HG03378 (cell line): Measurements from ENCODE around the gene PACS1.
"Not testable (repeated sequence)": the region's sequence is repeated elsewhere in the genome, so short reads cannot be mapped to it uniquely, and the experiment has no call there.

Experiments
- ATAC-seq: cut with Tn5 transposase; IDR thresholded peaks from one replicate; pipeline ENCODE4 v1.9.1; 2021; ENCODE audit warnings: mild to moderate bottlenecking, moderate library complexity; ENCODE audit not compliant: unreplicated experiment

The PACS1 gene

DNA sequence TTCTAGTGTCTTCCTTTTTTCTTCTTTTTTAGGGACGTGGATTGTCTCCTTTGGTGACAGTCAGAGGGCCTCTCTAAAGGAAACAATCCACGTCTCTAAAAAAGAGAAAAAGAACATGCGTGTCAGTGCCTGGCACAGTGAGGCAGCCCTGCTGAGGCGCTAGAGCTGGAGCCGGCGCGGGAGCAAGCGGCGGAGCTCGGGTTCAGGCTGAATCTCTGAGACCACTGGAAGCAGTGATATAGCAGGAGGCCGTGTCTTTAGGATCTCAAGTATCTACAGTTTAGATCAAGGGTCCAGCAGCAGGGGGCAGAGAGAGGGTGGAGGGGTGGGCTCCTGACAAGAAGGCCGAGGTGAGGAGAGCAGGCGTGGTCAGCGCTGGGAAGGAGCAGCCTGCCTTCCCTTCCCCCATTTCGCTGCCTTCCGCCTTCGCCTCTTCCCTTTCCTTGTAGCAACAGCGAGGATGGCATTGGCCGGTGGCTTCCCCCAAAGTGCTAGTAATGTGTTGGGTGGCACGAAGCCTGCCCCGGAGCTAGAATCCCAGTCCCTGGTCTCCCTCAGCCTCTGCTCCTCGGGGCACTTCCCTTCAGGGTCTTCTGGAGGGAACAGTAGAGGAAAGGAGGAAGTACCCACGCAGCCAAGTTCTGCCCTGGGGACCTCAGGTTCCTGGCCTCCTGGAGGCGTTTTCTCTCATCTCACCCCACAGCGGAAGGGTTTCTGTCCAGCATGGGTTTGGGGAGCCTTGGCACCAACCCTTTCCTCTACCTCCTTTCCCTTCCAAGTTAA, 170.1 kb downstream of the PACS1 start:
- ATAC-seq: no peak

- ATAC-seq: no peak
These were observed 170.7 kb downstream of the PACS1 start for GRCh38 chr11:66240781-66241136.

GRCh38 chr11:66242095-66242765, 172.2 kb downstream of the PACS1 start:
- no peak for ATAC-seq

GRCh38 chr11:66243782-66244535, 173.9 kb downstream of the PACS1 start:
- no peak for ATAC-seq

- ATAC-seq: no peak
These were observed 177.2 kb downstream of the PACS1 start for GRCh38 chr11:66247295-66247694.

- no peak for ATAC-seq
These were observed 177.7 kb downstream of the PACS1 start for GRCh38 chr11:66247801-66248200.

DNA sequence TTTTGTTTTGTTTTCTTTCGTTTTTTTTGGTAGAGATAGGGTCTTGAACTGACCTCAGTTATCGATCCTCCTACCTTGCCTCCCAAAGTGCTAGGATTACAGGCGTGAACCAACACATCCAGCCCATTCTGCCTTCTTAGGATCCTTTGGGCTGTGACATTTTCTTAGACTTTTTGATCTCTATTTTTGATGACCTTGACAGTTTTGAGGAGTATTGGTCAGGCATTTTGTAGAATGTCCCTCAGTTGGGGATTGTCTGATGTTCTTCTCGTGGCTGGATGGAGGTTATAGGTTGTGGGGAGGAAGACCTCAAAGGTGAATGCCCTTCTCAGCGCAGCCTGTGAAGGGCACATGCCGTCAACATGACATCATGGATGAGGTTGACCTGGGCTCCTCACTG, 178.8 kb downstream of the PACS1 start:
- ATAC-seq: no peak

- no peak for ATAC-seq
These were observed 181.7 kb downstream of the PACS1 start for GRCh38 chr11:66251809-66252208.

GRCh38 chr11:66253081-66253480, 183.0 kb downstream of the PACS1 start:
- ATAC-seq: not testable (repeated sequence)

- no peak for ATAC-seq
These were observed 188.4 kb downstream of the PACS1 start for GRCh38 chr11:66258473-66258893.

GRCh38 chr11:66259225-66259624, 189.2 kb downstream of the PACS1 start:
- ATAC-seq: no peak

DNA sequence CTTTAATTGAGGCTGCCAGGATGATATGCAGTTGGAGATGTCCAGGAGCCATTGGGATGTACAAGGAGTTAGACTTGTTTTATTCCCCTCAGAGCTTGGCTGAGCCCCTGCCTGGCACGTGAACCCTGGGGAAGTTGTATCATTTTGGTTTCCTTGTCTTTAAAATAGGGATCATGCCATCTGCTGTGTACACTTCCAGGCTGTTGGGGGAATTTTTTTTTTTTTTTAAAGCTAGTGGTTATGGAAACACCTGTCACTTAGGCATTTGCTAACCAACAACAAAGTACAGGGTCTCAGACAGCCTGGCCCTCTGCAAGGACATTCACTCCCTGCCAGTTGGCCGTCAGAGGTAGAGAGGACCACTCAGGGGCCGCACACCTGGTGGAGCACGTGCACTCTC, 189.9 kb downstream of the PACS1 start:
- no peak for ATAC-seq

- ATAC-seq: no peak
These were observed 191.5 kb downstream of the PACS1 start for GRCh38 chr11:66261578-66261977.

- ATAC-seq: no peak
These were observed 192.1 kb downstream of the PACS1 start for GRCh38 chr11:66262191-66262590.

GRCh38 chr11:66262696-66263095, 192.6 kb downstream of the PACS1 start:
- no peak for ATAC-seq

GRCh38 chr11:66263231-66263630, 193.2 kb downstream of the PACS1 start:
- no peak for ATAC-seq

- ATAC-seq: no peak
These were observed 193.7 kb downstream of the PACS1 start for GRCh38 chr11:66263785-66264184.

GRCh38 chr11:66264383-66264782, 194.3 kb downstream of the PACS1 start:
- no peak for ATAC-seq

DNA sequence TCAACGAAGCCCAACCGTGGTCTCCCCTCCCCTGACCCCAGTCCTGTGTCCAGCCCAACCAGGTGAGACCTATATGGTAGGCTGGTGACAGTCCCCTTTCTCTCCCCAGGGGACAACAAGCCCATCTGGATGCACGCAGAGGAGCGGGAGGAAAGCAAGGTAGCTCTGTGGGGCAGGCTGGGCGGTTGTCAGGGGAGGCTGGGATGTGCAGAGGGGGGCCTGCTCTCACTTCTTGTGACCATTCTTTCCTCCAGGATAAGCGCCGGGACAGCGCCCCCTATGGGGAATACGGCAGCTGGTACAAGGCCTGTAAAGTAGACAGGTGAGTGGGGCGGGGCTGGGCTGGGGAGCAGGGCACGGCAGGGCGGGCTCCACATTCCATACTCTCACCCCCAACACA, 194.8 kb downstream of the PACS1 start:
- no peak for ATAC-seq

- ATAC-seq: no peak
These were observed 195.7 kb downstream of the PACS1 start for GRCh38 chr11:66265531-66266377.
